HG03432 (cell line): ENCODE results near the gene CNTN5.
"Not testable (repeated sequence)": the region's sequence is repeated elsewhere in the genome, so short reads cannot be mapped to it uniquely, and the experiment has no call there.

Experiments used
- ATAC-seq: cut with Tn5 transposase; IDR thresholded peaks from one replicate; pipeline ENCODE4 v1.9.1; 2021; ENCODE audit warnings: mild to moderate bottlenecking, moderate library complexity; ENCODE audit not compliant: unreplicated experiment

Gene CNTN5

DNA sequence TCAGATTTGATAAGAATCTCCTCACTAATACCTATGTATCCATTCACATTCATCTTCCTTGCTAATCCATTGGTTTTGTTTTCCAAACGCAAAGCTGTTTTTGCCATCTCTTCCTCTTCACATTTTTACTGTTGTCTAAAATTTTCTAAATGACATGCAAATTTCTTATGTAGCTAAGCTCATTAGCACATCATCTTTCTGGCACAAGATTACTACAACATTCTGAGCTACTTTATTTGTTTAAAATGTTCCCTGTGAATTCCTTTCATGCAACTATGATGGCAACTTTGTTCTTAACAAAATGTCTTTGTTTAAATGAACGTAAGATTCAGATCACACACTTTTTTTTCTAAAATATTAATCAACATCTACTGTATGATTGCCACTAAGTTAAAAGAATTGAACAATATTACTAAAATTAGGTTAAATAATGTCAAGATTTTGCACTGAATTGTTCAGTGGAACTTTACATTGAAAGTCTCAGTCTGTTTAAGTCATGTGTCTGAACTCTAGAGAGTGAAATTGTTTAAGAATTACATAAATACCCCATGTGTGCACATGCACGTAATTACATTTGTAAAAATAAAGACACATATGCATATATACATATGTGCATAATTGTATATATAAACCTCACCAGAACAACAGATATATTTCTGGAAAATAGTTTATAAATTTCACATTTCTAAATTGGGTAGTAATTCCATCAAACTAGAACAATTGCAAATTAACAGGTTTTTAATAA lies 688.4 kb downstream of the CNTN5 start:
- ATAC-seq = no peak

DNA sequence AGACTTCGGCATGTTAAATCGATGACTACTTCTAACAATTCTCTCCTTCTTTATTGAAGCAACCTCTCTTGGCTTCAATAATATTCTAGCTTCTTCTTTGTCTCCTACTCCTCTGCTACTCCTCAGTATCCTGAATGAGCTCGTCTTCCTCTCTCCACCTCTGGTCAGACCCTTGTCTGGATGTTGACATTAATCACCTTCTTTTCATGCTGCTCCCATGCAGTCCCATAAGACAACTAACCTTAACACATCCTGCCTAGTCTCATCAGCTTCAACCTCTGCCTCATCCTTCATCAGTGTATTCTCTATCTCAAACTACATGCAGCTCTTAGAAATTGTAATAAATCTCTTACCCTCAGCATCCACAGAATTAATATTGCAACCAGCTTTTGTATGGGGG lies 695.6 kb downstream of the CNTN5 start:
- ATAC-seq = no peak

- ATAC-seq = no peak
Observed at GRCh38 chr11:99718291-99718690, 697.5 kb downstream of the CNTN5 start.

- peak; percentile 49 for ATAC-seq
Observed at GRCh38 chr11:99739464-99740089, 718.8 kb downstream of the CNTN5 start.

DNA sequence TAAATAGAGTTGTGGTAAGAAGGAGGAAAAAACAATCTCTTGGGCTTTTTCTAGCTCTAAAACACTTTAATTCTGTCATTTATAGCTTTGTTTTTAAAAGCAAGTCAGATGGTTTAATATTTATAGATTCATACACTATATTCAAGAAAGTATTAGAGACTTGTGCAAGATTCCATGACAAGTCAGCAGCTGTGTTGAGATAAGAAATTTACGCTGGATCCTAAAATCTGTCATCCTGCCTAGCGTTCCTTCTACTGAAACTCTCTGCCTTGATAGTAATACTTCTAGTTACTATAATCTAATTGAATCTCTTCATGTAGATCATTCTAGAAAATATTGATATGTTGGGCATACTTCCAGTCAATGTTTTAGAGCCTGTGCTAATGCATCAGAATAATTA lies 721.8 kb downstream of the CNTN5 start:
- ATAC-seq = no peak

DNA sequence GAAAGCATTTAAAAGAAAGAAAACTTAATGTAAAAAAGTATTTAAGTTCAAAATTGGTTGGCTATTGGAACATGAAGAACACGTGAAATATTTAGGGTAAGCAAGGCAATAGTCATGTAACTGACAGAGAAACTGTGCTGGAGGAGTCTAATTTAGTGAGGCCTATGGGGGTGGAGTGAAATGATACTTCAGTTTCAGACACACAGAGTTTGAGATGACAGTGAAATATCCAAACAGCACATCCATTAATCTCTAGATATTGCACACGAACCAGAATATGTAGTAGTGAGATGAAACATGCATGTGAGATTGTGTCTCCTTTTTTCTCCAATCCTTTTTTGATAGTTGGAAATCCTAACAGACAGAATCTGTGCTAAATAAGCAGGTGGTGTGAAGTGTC lies 739.0 kb downstream of the CNTN5 start:
- no peak for ATAC-seq

DNA sequence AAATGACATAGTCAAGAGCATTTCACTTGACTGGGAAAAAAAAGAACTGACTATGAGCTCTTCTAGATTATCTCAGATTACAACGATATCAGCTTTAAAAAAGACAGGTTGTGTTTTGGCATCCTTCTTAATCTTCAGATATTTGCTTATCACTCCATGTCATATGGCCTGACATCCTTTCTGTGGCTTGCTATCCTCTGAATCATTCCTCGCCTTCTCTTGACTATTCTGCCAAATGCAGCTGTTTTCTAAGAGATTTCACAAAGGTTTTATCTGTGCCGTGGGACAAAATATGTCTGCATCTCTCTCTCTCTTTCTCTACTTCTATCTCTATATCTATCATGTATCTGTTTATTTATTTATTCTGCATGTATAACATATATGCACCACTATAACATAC lies 746.1 kb downstream of the CNTN5 start:
- ATAC-seq = no peak

DNA sequence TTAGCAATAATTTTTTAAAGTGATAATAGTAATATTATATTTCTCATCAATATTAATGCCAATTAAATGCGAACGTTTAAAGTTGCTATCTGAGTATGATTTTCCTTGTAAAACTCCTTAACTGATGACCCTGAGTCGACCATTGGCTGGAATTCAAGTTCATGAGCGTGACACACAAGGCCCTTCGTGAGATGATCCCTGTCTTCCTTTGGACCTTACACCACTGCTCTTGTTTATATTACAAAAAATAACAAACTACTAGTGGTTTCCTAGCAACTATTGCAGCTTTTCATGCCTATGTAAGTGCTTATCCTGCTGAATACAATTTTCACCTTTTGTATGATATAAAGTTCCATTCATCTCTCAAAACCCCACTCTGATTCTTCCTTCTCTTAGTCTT lies 752.9 kb downstream of the CNTN5 start:
- ATAC-seq = no peak

GRCh38 chr11:99781074-99781473 lies 760.3 kb downstream of the CNTN5 start:
- no peak for ATAC-seq

DNA sequence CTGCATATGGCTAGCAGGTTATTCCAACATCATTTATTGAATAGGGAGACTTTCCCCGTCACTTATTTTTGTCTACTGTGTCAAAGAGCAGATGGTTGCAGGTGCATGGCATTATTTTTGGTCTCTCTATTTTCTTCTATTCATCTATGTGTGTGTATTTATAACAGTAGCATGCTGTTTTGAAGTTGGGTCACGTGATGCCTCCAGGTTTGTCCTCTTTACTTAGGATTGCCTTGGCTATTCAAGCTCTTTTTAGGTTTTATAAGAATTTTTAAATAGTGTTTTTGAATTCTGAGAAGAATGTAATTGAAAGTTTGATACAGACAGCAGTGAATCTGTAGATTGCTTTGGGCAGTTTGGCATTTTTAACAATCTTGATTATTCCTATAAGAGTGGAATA lies 770.6 kb downstream of the CNTN5 start:
- no peak for ATAC-seq

- ATAC-seq = no peak
Observed at GRCh38 chr11:99795999-99796398, 775.2 kb downstream of the CNTN5 start.

DNA sequence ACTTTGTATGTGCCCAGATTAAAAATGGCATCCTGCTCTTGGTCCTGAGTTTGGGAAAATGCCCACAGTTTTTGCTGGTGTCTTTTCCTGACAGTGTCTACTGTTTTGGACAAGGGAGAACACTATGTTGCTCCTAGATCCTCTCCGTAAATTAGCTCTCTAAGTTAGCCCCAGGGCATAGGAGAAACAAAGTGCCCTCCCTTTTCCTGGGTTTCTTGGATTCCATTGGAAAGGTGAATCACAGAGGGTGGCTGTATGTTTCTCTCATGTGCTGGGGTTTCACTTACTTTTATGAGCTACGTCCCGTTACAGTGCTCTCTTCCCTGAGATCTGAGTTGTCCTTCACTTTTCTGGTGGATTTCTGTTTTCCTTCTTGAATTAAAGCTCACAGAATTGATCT lies 782.8 kb downstream of the CNTN5 start:
- no peak for ATAC-seq

- ATAC-seq = no peak
Observed at GRCh38 chr11:99812516-99812915, 791.8 kb downstream of the CNTN5 start.

DNA sequence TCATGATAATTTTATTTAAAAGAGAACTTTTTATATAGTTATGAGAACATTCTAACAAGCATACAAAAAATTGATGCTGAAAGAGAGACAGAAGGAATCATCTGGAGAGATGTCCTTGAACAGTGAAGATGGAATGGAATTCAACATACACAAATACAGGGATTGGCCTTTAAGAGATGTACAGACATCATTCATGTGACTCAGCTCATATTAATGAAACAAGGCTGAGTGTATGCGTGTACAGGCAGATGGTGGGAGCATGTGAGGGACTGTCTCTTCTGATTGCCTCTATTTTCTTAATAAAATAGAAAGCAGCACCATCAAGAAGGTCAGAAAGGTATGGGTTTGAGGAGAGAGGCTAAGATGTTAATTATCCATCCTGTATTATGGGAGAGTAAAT lies 793.3 kb downstream of the CNTN5 start:
- ATAC-seq = no peak

DNA sequence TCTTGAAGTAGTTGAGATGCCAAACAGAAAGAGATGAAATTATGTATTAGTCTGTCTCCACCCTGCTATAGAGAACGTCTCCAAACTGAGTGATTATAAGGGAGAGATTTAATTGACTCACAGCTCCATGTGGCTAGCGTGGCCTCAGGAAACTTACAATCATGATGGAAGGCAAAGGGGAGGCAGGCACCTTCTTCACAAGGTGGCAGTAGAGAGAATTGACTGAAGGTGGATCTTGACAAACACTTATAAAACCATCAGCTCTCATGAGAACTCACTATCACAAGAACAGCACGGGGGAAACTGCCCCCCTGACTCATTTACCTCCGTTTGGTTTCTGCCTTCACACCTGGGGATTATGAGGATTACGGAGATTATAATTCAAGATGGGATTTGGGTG lies 794.0 kb downstream of the CNTN5 start:
- ATAC-seq = no peak

- ATAC-seq = no peak
Observed at GRCh38 chr11:99818991-99819390, 798.2 kb downstream of the CNTN5 start.

- no peak for ATAC-seq
Observed at GRCh38 chr11:99822846-99823565, 802.3 kb downstream of the CNTN5 start.

DNA sequence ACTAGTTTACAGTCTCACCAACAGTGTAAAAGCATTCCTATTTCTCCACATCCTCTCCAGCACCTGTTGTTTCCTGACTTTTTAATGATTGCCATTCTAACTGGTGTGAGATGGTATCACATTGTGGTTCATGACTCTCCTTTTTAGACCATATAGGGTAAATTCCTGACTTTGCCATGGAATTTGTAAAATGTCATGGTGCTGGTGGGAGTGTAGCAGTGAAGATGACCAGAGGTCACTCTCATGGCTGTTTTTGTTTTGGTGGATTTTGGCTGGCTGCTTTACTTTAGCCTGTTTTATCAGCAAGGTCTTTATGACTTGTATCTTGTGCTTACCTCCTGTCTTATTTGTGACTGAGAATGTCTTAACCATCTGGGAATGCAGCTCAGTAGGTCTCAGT lies 816.0 kb downstream of the CNTN5 start:
- ATAC-seq = not testable (repeated sequence)

- no peak for ATAC-seq
Observed at GRCh38 chr11:99841885-99842284, 821.1 kb downstream of the CNTN5 start.

- no peak for ATAC-seq
Observed at GRCh38 chr11:99865951-99866350, 845.2 kb downstream of the CNTN5 start.

DNA sequence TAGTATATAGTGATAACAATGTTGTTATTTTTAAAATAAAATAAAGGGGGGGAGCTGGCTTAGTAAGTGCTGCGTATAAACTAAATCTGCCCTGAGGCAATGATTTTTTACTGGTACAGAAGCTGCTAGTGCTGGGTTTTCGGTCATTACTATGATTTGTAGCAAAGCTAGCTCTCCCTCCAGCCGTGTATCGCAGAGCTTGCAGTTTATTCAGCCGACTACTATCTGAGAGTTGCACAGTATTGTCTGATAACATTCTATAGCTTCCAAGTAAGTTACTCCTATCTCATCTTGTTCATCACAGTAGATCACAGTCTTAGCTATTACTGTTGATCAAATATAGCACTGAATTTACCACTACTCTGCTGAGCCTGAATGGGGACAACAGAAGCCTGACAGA lies 860.9 kb downstream of the CNTN5 start:
- no peak for ATAC-seq

- ATAC-seq = no peak
Observed at GRCh38 chr11:99884750-99885149, 864.0 kb downstream of the CNTN5 start.
